Panc1 (cell line): ENCODE results near the gene S100A1. TPM values are rescaled to one million over a fixed set of nuclear protein-coding genes. Genes with fewer than 3 reads are reported as not detected.

Source experiments
- ATAC-seq: fragments of 200-7000 bp; cut with Tn5 transposase; 2 replicates; pipeline ENCODE4 v1.9.1; 2020; ENCODE audit warnings: mild to moderate bottlenecking, moderate library complexity
- BruUV-seq: library from RNA; stranded (reverse); fragments of 400-500 nt; replicated peaks from 2 replicates; lab custom pipeline; 2021; lab: Mats Ljungman, UMichigan
- CTCF ChIA-PET: fragments of 300-600 bp; sonication (Branson Sonifier 250); formaldehyde crosslinking; loops from one replicate; lab custom pipeline; 2022; ENCODE audit warnings: antibody characterized with exemption; lab: Charles Lee
- POLR2A ChIA-PET: fragments of 300-600 bp; sonication (Branson Sonifier 250); formaldehyde crosslinking; loops from one replicate; lab custom pipeline; 2022; ENCODE audit warnings: antibody characterized with exemption; lab: Charles Lee
- DNase-seq: peaks from one replicate; pipeline ENCODE4 v3.0.0-alpha.2; 2010; ENCODE audit warnings: low read depth, low spot score
- H3K27ac ChIP-seq: 2 replicates; pipeline ENCODE4 v1.5.1; 2011; ENCODE audit warnings: mild to moderate bottlenecking, low read length, inconsistent platforms
- H3K27me3 ChIP-seq: fragments of 200-500 bp; sonication (Bioruptor generic); 2 replicates; pipeline ENCODE4 v1.6.0; 2014; ENCODE audit warnings: low read length, inconsistent platforms; ENCODE audit not compliant: control insufficient read depth, insufficient read depth
- H3K36me3 ChIP-seq: fragments of 200-500 bp; sonication (Bioruptor generic); 2 replicates; pipeline ENCODE4 v1.5.1; 2014; ENCODE audit warnings: inconsistent platforms, mild to moderate bottlenecking, low read length, moderate library complexity; ENCODE audit not compliant: control insufficient read depth, insufficient read depth
- H3K4me1 ChIP-seq: 2 replicates; pipeline ENCODE4 v1.5.1; 2011; ENCODE audit warnings: inconsistent platforms, mild to moderate bottlenecking, low read length, moderate library complexity; ENCODE audit not compliant: control insufficient read depth, insufficient read depth
- H3K4me3 ChIP-seq, 2 experiments: 2 replicates each; pipeline ENCODE4 v1.5.1; 2011 to 2012; ENCODE audit warnings: low read depth in 2 of 2, low read length in 2 of 2, mild to moderate bottlenecking in 2 of 2, inconsistent platforms in 1 of 2, moderate library complexity in 1 of 2
- H3K9me3 ChIP-seq: fragments of 200-500 bp; sonication (Bioruptor generic); 2 replicates; pipeline ENCODE4 v1.5.1; 2014; ENCODE audit warnings: low read depth, mild to moderate bottlenecking, inconsistent platforms, low read length, moderate library complexity; ENCODE audit not compliant: control insufficient read depth, insufficient read depth
- CTCF ChIP-seq: fragments of 450-650 bp; IDR thresholded peaks from 2 replicates; pipeline ENCODE4 v1.5.1; 2017; ENCODE audit warnings: mild to moderate bottlenecking
- POLR2AphosphoS5 ChIP-seq: IDR thresholded peaks from 2 replicates; pipeline ENCODE4 v1.6.1; 2012; ENCODE audit warnings: mild to moderate bottlenecking, low read depth, low read length, moderate library complexity
- REST ChIP-seq, 2 experiments: IDR thresholded peaks; 2 replicates each; pipeline ENCODE4 v1.6.1; 2011 to 2012; ENCODE audit warnings: low read depth in 2 of 2, control low read depth in 1 of 2, low read length in 1 of 2, mild to moderate bottlenecking in 1 of 2, moderate library complexity in 1 of 2; ENCODE audit not compliant: insufficient read depth in 1 of 2
- SIN3A ChIP-seq: IDR thresholded peaks from 2 replicates; pipeline ENCODE4 v1.6.1; 2012; ENCODE audit warnings: low read depth, mild to moderate bottlenecking, low read length, moderate library complexity, borderline replicate concordance; ENCODE audit not compliant: insufficient read depth
- TCF7L2 ChIP-seq: IDR thresholded peaks from 2 replicates; pipeline ENCODE4 v1.6.1; 2011; ENCODE audit warnings: mild to moderate bottlenecking, low read depth, low read length, inconsistent platforms
- in situ Hi-C: cut with HindIII; loops from 2 replicates; pipeline ENCODE4 v1.10.0; 2016; ENCODE audit warnings: low sequenced_read_pairs, low pct_unique_long_range_greater_than_20kb
- intact Hi-C: fragments of 100-400 bp; cut with micrococcal nuclease; formaldehyde crosslinking; loops from one replicate; pipeline ENCODE4 v1.10.0; 2022; ENCODE audit not compliant: unreplicated experiment
- total RNA-seq: library from RNA; stranded (reverse); gene quantifications from one replicate; pipeline ENCODE4 v1.2.1, GENCODE V29; 2021; ENCODE audit not compliant: unreplicated experiment

The S100A1 gene
- total RNA-seq, 1 experiment from 2014 or later, result 2.9 TPM

- ChIA-PET POLR2A (interaction anchor here (0.6 kb wide), 1 partner anchor 67 kb away, joined by 5 read pairs; no protein-coding TSS in a partner anchor), CTCF (no interaction called here)
- no peak for DNase-seq
- H3K36me3 ChIP-seq, result no peaks in the 10 kb centered on the region; the same call in 1 of the 2 replicates
- BruUV-seq, result no TSS peak
- H3K27me3 ChIP-seq, result no peaks in the 10 kb centered on the region
- no peak for ATAC-seq
- in situ Hi-C loops (no loop called here), intact Hi-C loops (no loop called here)
- TF ChIP-seq CTCF (no peak), SIN3A (no peak), REST (IDR thresholded peaks at IDR 0.05; ENCODE audit: insufficient read depth in 1 of 2, low read depth in 2 of 2, low read length in 1 of 2) (no peak), POLR2AphosphoS5 (no peak), TCF7L2 (no peak)
- H3K4me1 ChIP-seq, result peaks cover 40% of the 10 kb centered on the region
- H3K9me3 ChIP-seq, result no peaks in the 10 kb centered on the region
- H3K4me3 ChIP-seq, result no peak overlapping the region
- H3K27ac ChIP-seq, result no peak overlapping the region
These were observed 1.1 kb downstream of the S100A1 start for GRCh38 chr1:153629343-153629665.

- ATAC-seq (no peak), DNase-seq (no peak)
- intact Hi-C loops, result no loop called here
- no TSS peak for BruUV-seq
- no peaks in the 10 kb centered on the region; the same call in 1 of the 2 replicates for H3K36me3 ChIP-seq
- no peaks in the 10 kb centered on the region for H3K9me3 ChIP-seq
- H3K4me1 ChIP-seq, result peaks cover 40% of the 10 kb centered on the region
- H3K4me3 ChIP-seq, result no peak overlapping the region
- in situ Hi-C loops, result no loop called here
- TF ChIP-seq TCF7L2, result no peak
- no peak for TF ChIP-seq CTCF
- no peak for TF ChIP-seq POLR2AphosphoS5
- TF ChIP-seq SIN3A, result no peak
- no peak for TF ChIP-seq REST (IDR thresholded peaks at IDR 0.05; ENCODE audit: insufficient read depth in 1 of 2, low read depth in 2 of 2, low read length in 1 of 2)
- ChIA-PET POLR2A (interaction anchor here (0.5 kb wide), 1 partner anchor 28 kb away, joined by 7 read pairs; the partner anchor contains the start of gene SNAPIN), CTCF (no interaction called here)
- no peaks in the 10 kb centered on the region for H3K27me3 ChIP-seq
- H3K27ac ChIP-seq, result no peak overlapping the region; the same call in 1 of the 2 replicates
These were observed 1.7 kb downstream of the S100A1 start for GRCh38 chr1:153629971-153630370.
